ENCODE data around the gene YKT6. TPM values are rescaled to one million over a fixed set of nuclear protein-coding genes. Genes with fewer than 3 reads are reported as not detected.
"Not testable (repeated sequence)": the region's sequence is repeated elsewhere in the genome, so short reads cannot be mapped to it uniquely, and the experiment has no call there.

Gene YKT6
- total RNA-seq, 1 donor from 2014 or later = 178 TPM

DNA sequence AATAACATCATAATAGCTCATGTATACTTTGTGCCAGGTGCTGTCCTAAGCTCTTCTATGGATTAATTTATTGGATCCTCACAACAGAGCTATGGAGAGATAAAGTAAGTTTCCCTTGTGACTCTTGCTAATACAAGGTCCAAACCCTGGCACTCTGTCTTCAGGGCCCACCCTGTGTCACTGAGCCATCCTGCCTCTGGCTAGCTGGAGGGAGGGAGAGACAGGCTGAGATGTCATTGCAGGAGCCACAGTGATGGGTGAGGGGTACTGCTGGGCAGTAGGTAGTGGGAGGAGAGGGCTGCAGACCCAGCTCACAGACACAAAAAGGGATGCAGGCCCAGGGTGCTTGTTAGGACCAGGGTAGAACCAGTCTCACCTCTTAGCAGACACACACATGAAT is 28.4 kb upstream of the YKT6 start:
- TF ChIP-seq, protein P1, sequence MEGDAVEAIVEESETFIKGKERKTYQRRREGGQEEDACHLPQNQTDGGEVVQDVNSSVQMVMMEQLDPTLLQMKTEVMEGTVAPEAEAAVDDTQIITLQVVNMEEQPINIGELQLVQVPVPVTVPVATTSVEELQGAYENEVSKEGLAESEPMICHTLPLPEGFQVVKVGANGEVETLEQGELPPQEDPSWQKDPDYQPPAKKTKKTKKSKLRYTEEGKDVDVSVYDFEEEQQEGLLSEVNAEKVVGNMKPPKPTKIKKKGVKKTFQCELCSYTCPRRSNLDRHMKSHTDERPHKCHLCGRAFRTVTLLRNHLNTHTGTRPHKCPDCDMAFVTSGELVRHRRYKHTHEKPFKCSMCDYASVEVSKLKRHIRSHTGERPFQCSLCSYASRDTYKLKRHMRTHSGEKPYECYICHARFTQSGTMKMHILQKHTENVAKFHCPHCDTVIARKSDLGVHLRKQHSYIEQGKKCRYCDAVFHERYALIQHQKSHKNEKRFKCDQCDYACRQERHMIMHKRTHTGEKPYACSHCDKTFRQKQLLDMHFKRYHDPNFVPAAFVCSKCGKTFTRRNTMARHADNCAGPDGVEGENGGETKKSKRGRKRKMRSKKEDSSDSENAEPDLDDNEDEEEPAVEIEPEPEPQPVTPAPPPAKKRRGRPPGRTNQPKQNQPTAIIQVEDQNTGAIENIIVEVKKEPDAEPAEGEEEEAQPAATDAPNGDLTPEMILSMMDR (IDR thresholded peaks at IDR 0.05; ENCODE audit: partially characterized antibody, unreplicated experiment) = no peak
- Mint-ChIP-seq H3K9me3 (ENCODE audit: unreplicated experiment) (peaks cover 9% of the 10 kb centered on the region), H3K27ac (ENCODE audit: unreplicated experiment) (no peak overlapping the region), H3K36me3 (ENCODE audit: unreplicated experiment) (peaks cover 20% of the 10 kb centered on the region), H3K4me1 (ENCODE audit: low read depth, unreplicated experiment) (peaks cover 10% of the 10 kb centered on the region), H3K4me3 (ENCODE audit: unreplicated experiment) (no peak overlapping the region), H3K27me3 (ENCODE audit: unreplicated experiment) (peaks cover 6% of the 10 kb centered on the region)
- DNase-seq = no peak

GRCh38 chr7:44172803-44173424 is 27.9 kb upstream of the YKT6 start:
- H3K27ac Mint-ChIP-seq (ENCODE audit: unreplicated experiment) = no peak overlapping the region
- TF ChIP-seq, protein P1 (IDR thresholded peaks at IDR 0.05; ENCODE audit: partially characterized antibody, unreplicated experiment) = no peak
- H3K27me3 Mint-ChIP-seq (ENCODE audit: unreplicated experiment) = peaks cover 6% of the 10 kb centered on the region

GRCh38 chr7:44173911-44174693 is 26.7 kb upstream of the YKT6 start:
- Mint-ChIP-seq H3K4me3 (ENCODE audit: unreplicated experiment) (peak overlapping the region; percentile 36), H3K4me1 (ENCODE audit: low read depth, unreplicated experiment) (peaks cover 14% of the 10 kb centered on the region), H3K9me3 (ENCODE audit: unreplicated experiment) (peaks cover 9% of the 10 kb centered on the region), H3K27ac (ENCODE audit: unreplicated experiment) (no peak overlapping the region), H3K36me3 (ENCODE audit: unreplicated experiment) (peaks cover 16% of the 10 kb centered on the region), H3K27me3 (ENCODE audit: unreplicated experiment) (peaks cover 6% of the 10 kb centered on the region)
- TF ChIP-seq, protein P1 (IDR thresholded peaks at IDR 0.05; ENCODE audit: partially characterized antibody, unreplicated experiment) = no peak
- no peak for DNase-seq

More at GRCh38 chr7:44172803-44173424, 27.9 kb upstream of the YKT6 start:
- Mint-ChIP-seq H3K4me1 (ENCODE audit: low read depth, unreplicated experiment) (peaks cover 13% of the 10 kb centered on the region), H3K36me3 (ENCODE audit: unreplicated experiment) (peaks cover 20% of the 10 kb centered on the region), H3K4me3 (ENCODE audit: unreplicated experiment) (no peak overlapping the region), H3K9me3 (ENCODE audit: unreplicated experiment) (peaks cover 9% of the 10 kb centered on the region)
- no peak for DNase-seq

DNA sequence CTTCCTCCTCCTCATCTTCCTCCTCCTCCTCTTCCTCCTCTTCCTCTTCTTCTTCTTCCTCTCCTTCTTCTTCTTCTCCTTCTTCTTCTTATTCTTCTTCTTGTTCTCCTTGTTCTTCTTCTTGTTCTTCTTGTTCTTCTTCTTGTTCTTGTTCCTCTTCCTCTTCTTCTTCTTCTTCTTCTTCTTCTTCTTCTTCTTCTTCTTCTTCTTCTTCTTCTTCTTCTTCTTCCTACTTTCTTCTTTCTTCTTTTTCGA is 26.2 kb upstream of the YKT6 start:
- peaks cover 15% of the 10 kb centered on the region for H3K36me3 Mint-ChIP-seq (ENCODE audit: unreplicated experiment)
- H3K4me1 Mint-ChIP-seq (ENCODE audit: low read depth, unreplicated experiment) = peaks cover 14% of the 10 kb centered on the region

DNA sequence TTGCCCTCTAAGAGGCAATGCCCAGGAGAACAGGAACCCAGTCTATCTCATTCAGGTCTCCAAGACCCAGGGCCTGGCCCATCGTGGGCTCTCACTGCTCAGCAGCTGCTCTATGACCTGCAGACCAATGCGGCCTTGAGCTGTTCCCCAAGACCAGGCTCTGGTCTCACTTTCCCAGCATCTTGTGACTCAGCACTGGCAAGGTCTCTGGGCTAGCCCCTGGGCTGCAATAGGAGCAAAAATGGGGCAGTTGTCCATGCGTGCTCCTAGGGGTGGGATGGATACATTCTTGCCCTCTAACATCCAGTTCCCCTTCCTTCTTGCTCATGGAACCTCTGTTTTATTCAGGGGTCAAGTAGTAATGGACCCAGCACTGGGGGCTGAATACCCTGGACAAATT is 25.0 kb upstream of the YKT6 start:
- peaks cover 9% of the 10 kb centered on the region for H3K9me3 Mint-ChIP-seq (ENCODE audit: unreplicated experiment)
- H3K4me1 Mint-ChIP-seq (ENCODE audit: low read depth, unreplicated experiment) = peaks cover 14% of the 10 kb centered on the region
- H3K27ac Mint-ChIP-seq (ENCODE audit: unreplicated experiment) = no peak overlapping the region
- TF ChIP-seq, protein P1 (IDR thresholded peaks at IDR 0.05; ENCODE audit: partially characterized antibody, unreplicated experiment) = no peak
- no peak overlapping the region for H3K4me3 Mint-ChIP-seq (ENCODE audit: unreplicated experiment)
- H3K27me3 Mint-ChIP-seq (ENCODE audit: unreplicated experiment) = peaks cover 6% of the 10 kb centered on the region
- no peak for DNase-seq
- peaks cover 12% of the 10 kb centered on the region for H3K36me3 Mint-ChIP-seq (ENCODE audit: unreplicated experiment)

More for the DNA sequence above, 26.2 kb upstream of the YKT6 start:
- H3K9me3 Mint-ChIP-seq (ENCODE audit: unreplicated experiment); H3K27ac Mint-ChIP-seq (ENCODE audit: unreplicated experiment); DNase-seq; H3K27me3 Mint-ChIP-seq (ENCODE audit: unreplicated experiment): not testable (repeated sequence)
- peak overlapping the region; percentile 36 for H3K4me3 Mint-ChIP-seq (ENCODE audit: unreplicated experiment)

Measured in glutamatergic neuron (in vitro differentiated cells).